Measurements from ENCODE around the gene VCL. TPM values are rescaled to one million over a fixed set of nuclear protein-coding genes. Genes with fewer than 3 reads are reported as not detected.
A peak's percentile ranks its signal among the peaks of the same experiment; 100 is the strongest.

The VCL gene
- polyA plus RNA-seq, 1 of the 3 experiments (the other 2 are of a cell fraction) = 147 TPM

DNA sequence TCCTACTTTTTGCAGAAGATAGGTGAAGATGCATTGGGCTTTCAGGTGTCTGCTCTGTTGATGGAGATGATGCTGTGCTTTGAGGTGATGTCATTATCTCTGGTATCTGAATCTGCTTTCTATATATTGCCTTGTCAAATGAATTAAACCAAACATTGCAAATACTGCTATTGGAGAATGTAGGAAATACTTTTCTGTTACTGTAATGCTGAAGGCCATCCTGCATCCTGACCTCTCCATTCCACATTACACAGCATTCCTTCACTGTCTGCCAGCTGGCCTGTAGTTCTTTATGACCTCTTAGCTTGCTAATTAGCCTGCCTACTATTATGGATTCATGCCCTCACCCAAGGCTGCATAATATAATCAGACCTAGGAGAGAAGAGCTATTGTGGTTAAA lies 73.2 kb downstream of the VCL start:
- Histone ChIP-seq H3K9me2 (no peaks in the 10 kb centered on the region), H3K36me3 (replicated peaks in 1 of 2; ENCODE audit: control insufficient read depth in 1 of 2, insufficient read depth in 2 of 2, low read length in 1 of 2) (peaks cover 36 to 54% of the 10 kb centered on the region in 2 experiments), H3K9me3 (no peaks in the 10 kb centered on the region), H3K9ac (no peak overlapping the region; the same call in 1 of the 2 replicates), H3K27me3 (ENCODE audit: insufficient read depth) (no peaks in the 10 kb centered on the region), H3F3A (replicated peaks; ENCODE audit: insufficient read depth) (peaks cover 48% of the 10 kb centered on the region), H3K4me1 (ENCODE audit: control insufficient read depth in 1 of 2, insufficient read depth in 2 of 2, low read depth in 1 of 2, low read length in 1 of 2) (peaks cover 0 to 46% of the 10 kb centered on the region in 2 experiments), H3K4me2 (peak overlapping the region; percentile 48; the same call in 1 of the 2 replicates), H3K79me2 (ENCODE audit: insufficient read depth) (peaks cover 96% of the 10 kb centered on the region), H3K4me3 (ENCODE audit: low read depth in 2 of 2, low read length in 1 of 2) (no peak overlapping the region), H2AFZ (ENCODE audit: low read depth) (no peak overlapping the region), H4K20me1 (ENCODE audit: insufficient read depth) (peaks cover 22% of the 10 kb centered on the region; the same call in 1 of the 2 replicates), H3K27ac (ENCODE audit: low read depth in 2 of 2, low read length in 1 of 2) (peak overlapping the region; percentile 50 to 75; a peak in 2 of 4 replicates)
- no peak for DNase-seq
- ChIA-PET CTCF (interaction anchor here (0.9 to 1.6 kb wide), 2 partner anchors 10 to 192 kb away, joined by 3 to 8 read pairs; no protein-coding TSS in a partner anchor), POLR2A (no interaction called here)
- TF ChIP-seq SMC3 (IDR thresholded peaks at IDR 0.05; ENCODE audit: low read depth, low read length) (no peak), POLR2AphosphoS5 (IDR thresholded peaks at IDR 0.05; ENCODE audit: low read depth, low read length) (peak; percentile 78), GABPA (IDR thresholded peaks at IDR 0.05; ENCODE audit: low read depth) (no peak), MXI1 (IDR thresholded peaks at IDR 0.05; ENCODE audit: low read depth, low read length) (no peak), NFIC (IDR thresholded peaks at IDR 0.05; ENCODE audit: borderline replicate concordance) (peak; percentile 86), TCF12 (IDR thresholded peaks at IDR 0.05) (peak; percentile 95), EP300 (IDR thresholded peaks at IDR 0.05; ENCODE audit: borderline replicate concordance in 1 of 2, low read depth in 1 of 2, low read length in 1 of 2) (peak; percentile 57 to 94; a peak in 3 of 4 replicates), EZH2phosphoT487 (IDR thresholded peaks at IDR 0.05; ENCODE audit: borderline replicate concordance, low read depth) (no peak), FOSL2 (IDR thresholded peaks at IDR 0.05; ENCODE audit: borderline replicate concordance, low read depth) (no peak; the same call in 1 of the 2 replicates), JUND (IDR thresholded peaks at IDR 0.05) (peak; percentile 84), CHD2 (IDR thresholded peaks at IDR 0.05; ENCODE audit: low read length, partially characterized antibody) (no peak), FOXJ3 (CRISPR knock-in tag; IDR thresholded peaks at IDR 0.05) (no peak), RXRA (IDR thresholded peaks at IDR 0.05; ENCODE audit: borderline replicate concordance, low read depth) (peak; percentile 77; the same call in 1 of the 2 replicates), SIN3A (IDR thresholded peaks at IDR 0.05; ENCODE audit: borderline replicate concordance, low read depth, low read length) (peak; percentile 47; the same call in 1 of the 2 replicates), RCOR1 (IDR thresholded peaks at IDR 0.05; ENCODE audit: low read length) (no peak), RFX5 (IDR thresholded peaks at IDR 0.05; ENCODE audit: low read length) (no peak), GATA2 (CRISPR knock-in tag; IDR thresholded peaks at IDR 0.05) (no peak), NRF1 (IDR thresholded peaks at IDR 0.05; ENCODE audit: low read depth, low read length) (no peak), ELF1 (IDR thresholded peaks at IDR 0.05) (0 out of 2 replicates have a peak, but pooled peaks have one; percentile 16), YY1 (IDR thresholded peaks at IDR 0.05; ENCODE audit: low read depth) (no peak; the same call in 1 of the 2 replicates), FOXM1 (IDR thresholded peaks at IDR 0.05; ENCODE audit: low read depth) (peak; percentile 64), TEAD4 (IDR thresholded peaks at IDR 0.05; ENCODE audit: borderline replicate concordance, insufficient read depth) (peak; percentile 73; the same call in 1 of the 2 replicates), MEF2A (IDR thresholded peaks at IDR 0.05; ENCODE audit: borderline replicate concordance, low read depth) (peak; percentile 34; the same call in 1 of the 2 replicates)
- TF ChIP-seq, protein P1, sequence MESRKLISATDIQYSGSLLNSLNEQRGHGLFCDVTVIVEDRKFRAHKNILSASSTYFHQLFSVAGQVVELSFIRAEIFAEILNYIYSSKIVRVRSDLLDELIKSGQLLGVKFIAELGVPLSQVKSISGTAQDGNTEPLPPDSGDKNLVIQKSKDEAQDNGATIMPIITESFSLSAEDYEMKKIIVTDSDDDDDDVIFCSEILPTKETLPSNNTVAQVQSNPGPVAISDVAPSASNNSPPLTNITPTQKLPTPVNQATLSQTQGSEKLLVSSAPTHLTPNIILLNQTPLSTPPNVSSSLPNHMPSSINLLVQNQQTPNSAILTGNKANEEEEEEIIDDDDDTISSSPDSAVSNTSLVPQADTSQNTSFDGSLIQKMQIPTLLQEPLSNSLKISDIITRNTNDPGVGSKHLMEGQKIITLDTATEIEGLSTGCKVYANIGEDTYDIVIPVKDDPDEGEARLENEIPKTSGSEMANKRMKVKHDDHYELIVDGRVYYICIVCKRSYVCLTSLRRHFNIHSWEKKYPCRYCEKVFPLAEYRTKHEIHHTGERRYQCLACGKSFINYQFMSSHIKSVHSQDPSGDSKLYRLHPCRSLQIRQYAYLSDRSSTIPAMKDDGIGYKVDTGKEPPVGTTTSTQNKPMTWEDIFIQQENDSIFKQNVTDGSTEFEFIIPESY (IDR thresholded peaks at IDR 0.05; ENCODE audit: borderline replicate concordance, low read depth) = no peak
- TF ChIP-seq, protein P2, sequence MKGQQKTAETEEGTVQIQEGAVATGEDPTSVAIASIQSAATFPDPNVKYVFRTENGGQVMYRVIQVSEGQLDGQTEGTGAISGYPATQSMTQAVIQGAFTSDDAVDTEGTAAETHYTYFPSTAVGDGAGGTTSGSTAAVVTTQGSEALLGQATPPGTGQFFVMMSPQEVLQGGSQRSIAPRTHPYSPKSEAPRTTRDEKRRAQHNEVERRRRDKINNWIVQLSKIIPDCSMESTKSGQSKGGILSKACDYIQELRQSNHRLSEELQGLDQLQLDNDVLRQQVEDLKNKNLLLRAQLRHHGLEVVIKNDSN (IDR thresholded peaks at IDR 0.05; ENCODE audit: borderline replicate concordance, low read depth) = no peak
- TF ChIP-seq, protein P3, sequence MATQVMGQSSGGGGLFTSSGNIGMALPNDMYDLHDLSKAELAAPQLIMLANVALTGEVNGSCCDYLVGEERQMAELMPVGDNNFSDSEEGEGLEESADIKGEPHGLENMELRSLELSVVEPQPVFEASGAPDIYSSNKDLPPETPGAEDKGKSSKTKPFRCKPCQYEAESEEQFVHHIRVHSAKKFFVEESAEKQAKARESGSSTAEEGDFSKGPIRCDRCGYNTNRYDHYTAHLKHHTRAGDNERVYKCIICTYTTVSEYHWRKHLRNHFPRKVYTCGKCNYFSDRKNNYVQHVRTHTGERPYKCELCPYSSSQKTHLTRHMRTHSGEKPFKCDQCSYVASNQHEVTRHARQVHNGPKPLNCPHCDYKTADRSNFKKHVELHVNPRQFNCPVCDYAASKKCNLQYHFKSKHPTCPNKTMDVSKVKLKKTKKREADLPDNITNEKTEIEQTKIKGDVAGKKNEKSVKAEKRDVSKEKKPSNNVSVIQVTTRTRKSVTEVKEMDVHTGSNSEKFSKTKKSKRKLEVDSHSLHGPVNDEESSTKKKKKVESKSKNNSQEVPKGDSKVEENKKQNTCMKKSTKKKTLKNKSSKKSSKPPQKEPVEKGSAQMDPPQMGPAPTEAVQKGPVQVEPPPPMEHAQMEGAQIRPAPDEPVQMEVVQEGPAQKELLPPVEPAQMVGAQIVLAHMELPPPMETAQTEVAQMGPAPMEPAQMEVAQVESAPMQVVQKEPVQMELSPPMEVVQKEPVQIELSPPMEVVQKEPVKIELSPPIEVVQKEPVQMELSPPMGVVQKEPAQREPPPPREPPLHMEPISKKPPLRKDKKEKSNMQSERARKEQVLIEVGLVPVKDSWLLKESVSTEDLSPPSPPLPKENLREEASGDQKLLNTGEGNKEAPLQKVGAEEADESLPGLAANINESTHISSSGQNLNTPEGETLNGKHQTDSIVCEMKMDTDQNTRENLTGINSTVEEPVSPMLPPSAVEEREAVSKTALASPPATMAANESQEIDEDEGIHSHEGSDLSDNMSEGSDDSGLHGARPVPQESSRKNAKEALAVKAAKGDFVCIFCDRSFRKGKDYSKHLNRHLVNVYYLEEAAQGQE (IDR thresholded peaks at IDR 0.05; ENCODE audit: low read depth, low read length) = no peak
- TF ChIP-seq, protein P4, sequence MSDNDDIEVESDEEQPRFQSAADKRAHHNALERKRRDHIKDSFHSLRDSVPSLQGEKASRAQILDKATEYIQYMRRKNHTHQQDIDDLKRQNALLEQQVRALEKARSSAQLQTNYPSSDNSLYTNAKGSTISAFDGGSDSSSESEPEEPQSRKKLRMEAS (IDR thresholded peaks at IDR 0.05; ENCODE audit: low read depth) = no peak
- TF ChIP-seq, protein P5, sequence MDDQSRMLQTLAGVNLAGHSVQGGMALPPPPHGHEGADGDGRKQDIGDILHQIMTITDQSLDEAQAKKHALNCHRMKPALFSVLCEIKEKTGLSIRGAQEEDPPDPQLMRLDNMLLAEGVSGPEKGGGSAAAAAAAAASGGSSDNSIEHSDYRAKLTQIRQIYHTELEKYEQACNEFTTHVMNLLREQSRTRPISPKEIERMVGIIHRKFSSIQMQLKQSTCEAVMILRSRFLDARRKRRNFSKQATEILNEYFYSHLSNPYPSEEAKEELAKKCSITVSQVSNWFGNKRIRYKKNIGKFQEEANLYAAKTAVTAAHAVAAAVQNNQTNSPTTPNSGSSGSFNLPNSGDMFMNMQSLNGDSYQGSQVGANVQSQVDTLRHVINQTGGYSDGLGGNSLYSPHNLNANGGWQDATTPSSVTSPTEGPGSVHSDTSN (IDR thresholded peaks at IDR 0.05) = peak; percentile 93

All from SK-N-SH (cell line).